ENCODE measurements around the gene CEP128.

CEP128 gene

GRCh38 chr14:80770114-80770908 lies 171.2 kb downstream of the CEP128 start:
- peak; percentile 15 for DNase-seq

GRCh38 chr14:80768646-80769045 lies 172.9 kb downstream of the CEP128 start:
- no peak for DNase-seq

GRCh38 chr14:80764921-80765507 lies 176.5 kb downstream of the CEP128 start:
- no peak for DNase-seq

- no peak for DNase-seq
Measured at GRCh38 chr14:80764496-80764895, 177.0 kb downstream of the CEP128 start.

- DNase-seq: no peak
Measured at GRCh38 chr14:80762641-80763228, 178.8 kb downstream of the CEP128 start.

- no peak for DNase-seq
Measured at GRCh38 chr14:80754696-80755095, 186.8 kb downstream of the CEP128 start.

- DNase-seq: no peak
Measured at GRCh38 chr14:80751285-80751684, 190.3 kb downstream of the CEP128 start.

- DNase-seq: no peak
Measured at GRCh38 chr14:80726211-80726610, 215.3 kb downstream of the CEP128 start.

- DNase-seq: no peak
Measured at GRCh38 chr14:80718940-80719339, 222.6 kb downstream of the CEP128 start.

- no peak for DNase-seq
Measured at GRCh38 chr14:80714474-80714873, 227.1 kb downstream of the CEP128 start.

- DNase-seq: no peak
Measured at GRCh38 chr14:80713076-80713850, 228.3 kb downstream of the CEP128 start.

- DNase-seq: no peak
Measured at GRCh38 chr14:80705241-80705980, 236.1 kb downstream of the CEP128 start.

GRCh38 chr14:80700601-80701000 lies 240.9 kb downstream of the CEP128 start:
- DNase-seq: no peak

GRCh38 chr14:80699861-80700260 lies 241.7 kb downstream of the CEP128 start:
- no peak for DNase-seq

- DNase-seq: no peak
Measured at GRCh38 chr14:80698974-80699373, 242.6 kb downstream of the CEP128 start.

GRCh38 chr14:80695869-80696268 lies 245.7 kb downstream of the CEP128 start:
- peak; percentile 15 for DNase-seq

GRCh38 chr14:80692903-80693302 lies 248.6 kb downstream of the CEP128 start:
- no peak for DNase-seq

GRCh38 chr14:80681651-80682050 lies 259.9 kb downstream of the CEP128 start:
- DNase-seq: no peak

- DNase-seq: no peak
Measured at GRCh38 chr14:80679273-80679672, 262.3 kb downstream of the CEP128 start.

- DNase-seq: no peak
Measured at GRCh38 chr14:80678436-80678835, 263.1 kb downstream of the CEP128 start.

- no peak for DNase-seq
Measured at GRCh38 chr14:80669426-80669825, 272.1 kb downstream of the CEP128 start.

- no peak for DNase-seq
Measured at GRCh38 chr14:80664576-80664975, 277.0 kb downstream of the CEP128 start.

- no peak for DNase-seq
Measured at GRCh38 chr14:80663541-80663940, 278.0 kb downstream of the CEP128 start.

Measured in activated CD4-positive, alpha-beta T cell treated with anti-CD3 and anti-CD28 coated beads, Interleukin-2, Interleukin-6, amounts not matched to agents 100 ng/mL and 50 ng/mL, durations not matched to agents 16 hours and 8 hours (primary cell).